HG02938 (cell line): ENCODE results near the gene GPR155.
A peak's percentile ranks its signal among the peaks of the same experiment; 100 is the strongest.
"Not testable (repeated sequence)": the region's sequence is repeated elsewhere in the genome, so short reads cannot be mapped to it uniquely, and the experiment has no call there.

Experiments used
- ATAC-seq: cut with Tn5 transposase; IDR thresholded peaks from one replicate; pipeline ENCODE4 v1.9.1; 2021; ENCODE audit warnings: mild to moderate bottlenecking, moderate library complexity; ENCODE audit not compliant: unreplicated experiment

Gene GPR155

GRCh38 chr2:174493549-174494331 is 6.9 kb upstream of the GPR155 start:
- ATAC-seq: peak; percentile 45

GRCh38 chr2:174492963-174493431 is 6.2 kb upstream of the GPR155 start:
- peak; percentile 96 for ATAC-seq

- ATAC-seq: no peak
Measured at GRCh38 chr2:174491947-174492346, 5.1 kb upstream of the GPR155 start.

GRCh38 chr2:174490051-174490450 is 3.2 kb upstream of the GPR155 start:
- ATAC-seq: no peak

- ATAC-seq: not testable (repeated sequence)
Measured at GRCh38 chr2:174489520-174489919, 2.7 kb upstream of the GPR155 start.

- no peak for ATAC-seq
Measured at GRCh38 chr2:174487820-174488162, 962 bp upstream of the GPR155 start.

- ATAC-seq: peak; percentile 68
Measured at GRCh38 chr2:174487108-174487819, 435 bp upstream of the GPR155 start.

- ATAC-seq: peak; percentile 21
Measured at GRCh38 chr2:174485788-174486562, 854 bp downstream of the GPR155 start.

GRCh38 chr2:174485045-174485444 is 1.8 kb downstream of the GPR155 start:
- not testable (repeated sequence) for ATAC-seq

- ATAC-seq: no peak
Measured at GRCh38 chr2:174484573-174484972, 2.3 kb downstream of the GPR155 start.

GRCh38 chr2:174482854-174483253 is 4.0 kb downstream of the GPR155 start:
- no peak for ATAC-seq

- ATAC-seq: no peak
Measured at GRCh38 chr2:174477759-174478158, 9.1 kb downstream of the GPR155 start.

GRCh38 chr2:174473796-174474195 is 13.0 kb downstream of the GPR155 start:
- no peak for ATAC-seq

GRCh38 chr2:174465327-174465726 is 21.5 kb downstream of the GPR155 start:
- ATAC-seq: no peak

GRCh38 chr2:174461221-174461620 is 25.6 kb downstream of the GPR155 start:
- no peak for ATAC-seq

- ATAC-seq: no peak
Measured at GRCh38 chr2:174454566-174454965, 32.3 kb downstream of the GPR155 start.

- no peak for ATAC-seq
Measured at GRCh38 chr2:174450021-174450816, 36.6 kb downstream of the GPR155 start.

GRCh38 chr2:174449033-174449432 is 37.8 kb downstream of the GPR155 start:
- no peak for ATAC-seq

GRCh38 chr2:174446531-174446930 is 40.3 kb downstream of the GPR155 start:
- no peak for ATAC-seq

GRCh38 chr2:174445248-174445647 is 41.6 kb downstream of the GPR155 start:
- no peak for ATAC-seq

- no peak for ATAC-seq
Measured at GRCh38 chr2:174444761-174445160, 42.1 kb downstream of the GPR155 start.
